Measurements from ENCODE around the gene TSN.

DNA sequence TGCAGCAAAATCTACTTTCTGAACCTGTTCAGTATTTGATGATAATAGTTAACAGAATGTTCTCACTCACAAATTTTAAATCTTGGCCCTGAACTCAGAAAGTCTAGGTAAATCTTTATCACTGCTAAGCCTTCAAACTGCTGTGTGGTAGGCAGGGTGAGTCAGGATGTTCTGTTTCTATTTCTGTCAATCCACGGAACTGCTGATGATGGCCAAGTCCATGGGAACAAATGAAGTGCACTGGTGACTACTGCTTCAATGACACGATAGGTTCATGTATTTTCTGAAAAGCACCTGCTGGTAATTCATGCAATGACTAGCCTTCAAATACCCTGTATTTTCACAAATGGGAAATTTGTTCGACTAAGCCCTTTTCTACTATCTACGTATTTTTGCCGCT is 33.0 kb upstream of the TSN start:
- TF ChIP-seq, protein P1, sequence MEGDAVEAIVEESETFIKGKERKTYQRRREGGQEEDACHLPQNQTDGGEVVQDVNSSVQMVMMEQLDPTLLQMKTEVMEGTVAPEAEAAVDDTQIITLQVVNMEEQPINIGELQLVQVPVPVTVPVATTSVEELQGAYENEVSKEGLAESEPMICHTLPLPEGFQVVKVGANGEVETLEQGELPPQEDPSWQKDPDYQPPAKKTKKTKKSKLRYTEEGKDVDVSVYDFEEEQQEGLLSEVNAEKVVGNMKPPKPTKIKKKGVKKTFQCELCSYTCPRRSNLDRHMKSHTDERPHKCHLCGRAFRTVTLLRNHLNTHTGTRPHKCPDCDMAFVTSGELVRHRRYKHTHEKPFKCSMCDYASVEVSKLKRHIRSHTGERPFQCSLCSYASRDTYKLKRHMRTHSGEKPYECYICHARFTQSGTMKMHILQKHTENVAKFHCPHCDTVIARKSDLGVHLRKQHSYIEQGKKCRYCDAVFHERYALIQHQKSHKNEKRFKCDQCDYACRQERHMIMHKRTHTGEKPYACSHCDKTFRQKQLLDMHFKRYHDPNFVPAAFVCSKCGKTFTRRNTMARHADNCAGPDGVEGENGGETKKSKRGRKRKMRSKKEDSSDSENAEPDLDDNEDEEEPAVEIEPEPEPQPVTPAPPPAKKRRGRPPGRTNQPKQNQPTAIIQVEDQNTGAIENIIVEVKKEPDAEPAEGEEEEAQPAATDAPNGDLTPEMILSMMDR (IDR thresholded peaks at IDR 0.05 in 4 of 5, conservative IDR thresholded peaks at IDR 0.05 in 1 of 5), result no peak
- no peak for TF ChIP-seq POLR2A (IDR thresholded peaks at IDR 0.05)

Measured in gastrocnemius medialis (tissue), 4 donors.